NCI-H146 treated with DMSO at 0.1 percent for 48 hours (cell line): ENCODE data around the gene MAGEA11.
"Not testable (repeated sequence)": the region's sequence is repeated elsewhere in the genome, so short reads cannot be mapped to it uniquely, and the experiment has no call there.

Experiments
- DNase-seq: peaks from one replicate; lab custom pipeline; 2025; ENCODE audit not compliant: unreplicated experiment; lab: John Stamatoyannopoulos, UW

The MAGEA11 gene, protein sequence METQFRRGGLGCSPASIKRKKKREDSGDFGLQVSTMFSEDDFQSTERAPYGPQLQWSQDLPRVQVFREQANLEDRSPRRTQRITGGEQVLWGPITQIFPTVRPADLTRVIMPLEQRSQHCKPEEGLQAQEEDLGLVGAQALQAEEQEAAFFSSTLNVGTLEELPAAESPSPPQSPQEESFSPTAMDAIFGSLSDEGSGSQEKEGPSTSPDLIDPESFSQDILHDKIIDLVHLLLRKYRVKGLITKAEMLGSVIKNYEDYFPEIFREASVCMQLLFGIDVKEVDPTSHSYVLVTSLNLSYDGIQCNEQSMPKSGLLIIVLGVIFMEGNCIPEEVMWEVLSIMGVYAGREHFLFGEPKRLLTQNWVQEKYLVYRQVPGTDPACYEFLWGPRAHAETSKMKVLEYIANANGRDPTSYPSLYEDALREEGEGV

DNA sequence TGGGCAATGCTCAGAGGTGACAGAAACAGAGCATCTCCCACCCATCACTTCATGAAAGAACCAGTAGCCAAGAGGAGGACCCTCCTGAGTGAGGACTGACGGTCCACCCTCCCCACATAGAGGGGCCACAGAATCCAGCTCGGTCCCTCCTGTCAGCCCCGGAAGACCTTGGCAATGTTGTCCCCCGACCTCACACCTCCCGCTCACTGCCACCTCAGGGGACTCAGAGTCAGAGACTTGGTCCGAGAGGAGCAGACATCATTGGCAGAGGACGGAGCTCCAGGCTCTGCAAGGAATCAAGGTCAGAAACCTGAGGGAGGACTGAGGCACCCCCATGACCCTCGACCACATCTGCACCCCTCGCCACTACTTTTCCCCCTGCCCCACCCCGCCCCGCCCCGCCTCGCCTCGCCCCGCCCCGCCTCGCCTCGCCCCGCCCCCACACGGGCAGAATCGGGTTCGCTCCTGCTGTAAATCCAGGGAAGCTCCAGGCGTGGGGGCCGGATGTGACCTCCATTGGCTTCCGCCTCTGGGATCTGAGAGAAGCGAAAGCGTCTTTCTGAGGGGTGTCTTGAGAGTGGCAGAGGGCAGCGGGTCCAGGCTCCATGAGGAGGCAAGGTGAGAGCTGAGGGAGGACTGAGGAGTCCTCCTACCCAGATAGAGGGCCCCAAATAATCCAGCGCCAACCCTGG is at the start of gene MAGEA11:
MAGEA11 (plus strand) TSS at position 516 of the 692 bp plus-strand sequence. CDS start 1,100 bp downstream, outside the sequence.
- DNase-seq, result no peak

DNA sequence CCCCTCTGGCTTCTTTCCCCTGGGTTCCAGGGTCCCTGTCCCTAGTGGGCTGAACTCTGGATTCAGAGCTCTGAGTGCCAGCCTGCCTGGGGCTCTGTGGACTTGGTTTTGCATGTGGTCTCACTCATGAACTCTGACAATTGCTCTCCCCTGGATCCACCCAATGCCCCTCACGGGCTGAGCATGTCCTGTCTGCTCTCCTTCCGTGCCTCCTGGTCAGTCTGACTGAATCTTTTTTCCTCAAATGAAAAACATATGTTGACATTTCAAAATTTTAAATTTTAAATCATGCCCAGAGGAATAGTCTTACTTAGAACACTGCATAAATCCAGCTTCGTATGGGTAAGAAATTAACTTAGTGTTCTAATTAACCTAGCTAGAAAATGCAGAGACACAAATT is 36.8 kb upstream of the MAGEA11 start:
- DNase-seq, result not testable (repeated sequence)

DNA sequence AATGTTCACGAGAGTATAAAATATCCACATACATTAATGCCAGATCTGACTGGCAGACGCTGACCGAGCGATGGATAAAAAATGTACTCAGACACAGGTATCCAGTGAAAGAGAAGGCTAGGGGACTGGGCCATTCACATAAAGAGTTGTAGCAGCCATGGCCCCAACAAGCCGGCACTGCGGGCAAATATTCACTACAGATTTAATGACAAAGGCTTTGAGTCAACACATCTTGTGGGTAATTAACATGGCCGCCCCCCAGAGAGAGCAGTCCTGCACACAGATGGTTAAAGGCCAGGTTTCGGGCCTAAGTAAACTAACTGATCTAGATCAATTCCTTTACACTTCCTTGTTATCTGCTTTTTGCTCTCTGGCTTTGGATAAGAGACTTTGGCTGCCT is 36.3 kb upstream of the MAGEA11 start:
- DNase-seq, result not testable (repeated sequence)

DNA sequence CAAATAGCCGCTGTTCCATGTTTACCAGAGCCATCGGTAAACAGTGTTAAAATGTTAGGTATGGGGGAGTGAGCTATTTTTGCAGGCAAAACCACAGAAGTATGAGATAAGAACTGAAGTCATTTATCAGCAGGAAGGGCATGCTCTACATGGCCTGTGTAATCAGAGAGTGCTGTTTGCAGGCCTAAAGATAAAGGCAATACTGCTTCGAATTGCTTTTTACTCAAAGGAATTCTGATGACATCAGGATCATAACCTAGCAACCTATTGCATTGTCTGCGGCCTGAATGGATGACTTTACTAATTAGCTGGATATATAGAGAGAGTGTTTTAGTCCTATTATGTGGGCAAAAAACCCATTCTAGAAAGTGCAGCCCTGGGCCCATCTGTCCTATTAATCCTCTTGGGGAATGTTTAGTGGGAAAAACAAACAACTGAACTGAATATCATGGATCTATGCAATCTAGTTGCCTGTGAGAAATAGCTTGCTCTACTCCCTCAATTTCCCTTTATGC is 32.6 kb upstream of the MAGEA11 start:
- not testable (repeated sequence) for DNase-seq

DNA sequence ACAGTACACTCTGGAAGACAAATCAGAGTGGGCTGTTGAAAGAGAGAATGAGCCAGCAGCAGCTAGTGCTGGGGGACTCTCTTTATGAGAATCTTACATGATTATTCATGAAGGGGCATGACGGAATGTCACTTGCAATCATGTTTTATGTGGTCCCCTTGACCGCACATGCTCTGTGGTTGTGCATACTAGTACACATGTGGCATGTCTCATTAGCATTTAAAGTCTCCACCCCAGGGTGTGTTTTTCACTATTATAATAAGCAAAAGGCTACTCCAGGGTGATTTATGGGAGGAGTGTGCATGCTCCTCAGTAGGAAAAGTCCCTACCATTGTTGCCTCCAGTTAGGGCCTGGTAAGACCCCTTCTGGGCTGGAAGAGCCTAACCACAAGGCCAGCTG is 30.7 kb upstream of the MAGEA11 start:
- DNase-seq, result no peak

DNA sequence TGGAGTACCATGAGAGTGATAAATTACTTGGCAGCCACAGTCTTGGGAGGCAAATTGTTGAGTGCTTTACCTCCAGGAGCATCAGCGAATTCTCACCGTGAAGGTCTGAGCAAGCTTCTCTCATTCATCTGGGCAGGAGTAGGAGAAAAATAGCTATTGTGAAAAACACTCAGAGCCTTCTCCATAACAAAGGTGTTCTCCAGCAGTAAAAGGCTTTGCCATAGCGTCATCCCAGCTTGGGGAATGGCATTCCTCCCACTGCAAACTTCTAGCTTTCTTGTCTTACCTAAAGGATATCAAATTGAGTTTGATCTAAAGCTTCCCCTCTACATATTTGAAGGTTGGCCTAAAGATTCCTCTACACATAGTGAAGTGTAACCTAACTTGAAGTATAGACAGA is 29.8 kb upstream of the MAGEA11 start:
- DNase-seq, result no peak

DNA sequence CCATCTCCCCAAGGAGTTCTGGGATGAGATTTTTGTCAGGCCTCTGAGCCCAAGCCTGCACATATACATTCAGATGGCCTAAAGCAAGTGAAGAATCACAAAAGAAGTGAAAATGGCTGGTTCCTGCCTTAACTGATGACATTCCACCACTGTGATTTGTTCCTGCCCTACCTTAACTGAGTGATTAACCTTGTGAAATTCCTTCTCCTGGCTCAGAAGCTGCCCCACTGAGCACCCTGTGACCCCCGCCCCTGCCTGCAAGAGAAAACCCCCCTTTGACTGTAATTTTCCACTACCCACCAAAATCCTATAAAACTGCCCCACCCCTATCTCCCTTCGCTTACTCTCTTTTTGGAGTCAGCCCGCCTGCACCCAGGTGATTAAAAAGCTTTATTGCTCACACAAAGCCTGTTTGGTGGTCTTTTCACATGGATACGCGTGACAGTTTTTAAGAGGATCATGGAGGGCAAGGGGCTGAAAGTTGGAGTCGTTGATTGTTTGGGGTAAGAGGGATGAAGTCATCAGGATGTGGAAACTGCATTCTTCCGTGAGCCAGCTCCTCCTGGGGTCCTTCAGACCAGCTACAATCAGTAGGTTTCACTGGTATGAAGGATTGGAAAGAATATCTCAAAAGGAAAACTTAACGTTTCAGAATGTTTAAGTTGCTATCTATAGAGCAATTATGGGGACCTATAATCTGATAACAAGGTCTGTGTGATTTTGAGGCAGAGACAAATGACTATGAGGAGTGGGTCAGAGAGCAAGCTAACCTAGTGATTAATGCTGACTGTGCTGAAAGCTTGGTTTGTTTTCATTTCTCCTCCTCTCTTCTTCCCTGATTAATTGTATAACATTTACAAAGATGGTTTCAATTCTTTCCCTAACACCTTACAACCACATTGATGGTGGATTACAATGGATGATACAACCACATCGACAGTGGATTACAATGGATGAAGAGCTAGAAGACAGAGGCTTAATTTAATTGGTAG is 28.6 kb upstream of the MAGEA11 start:
- DNase-seq, result no peak

DNA sequence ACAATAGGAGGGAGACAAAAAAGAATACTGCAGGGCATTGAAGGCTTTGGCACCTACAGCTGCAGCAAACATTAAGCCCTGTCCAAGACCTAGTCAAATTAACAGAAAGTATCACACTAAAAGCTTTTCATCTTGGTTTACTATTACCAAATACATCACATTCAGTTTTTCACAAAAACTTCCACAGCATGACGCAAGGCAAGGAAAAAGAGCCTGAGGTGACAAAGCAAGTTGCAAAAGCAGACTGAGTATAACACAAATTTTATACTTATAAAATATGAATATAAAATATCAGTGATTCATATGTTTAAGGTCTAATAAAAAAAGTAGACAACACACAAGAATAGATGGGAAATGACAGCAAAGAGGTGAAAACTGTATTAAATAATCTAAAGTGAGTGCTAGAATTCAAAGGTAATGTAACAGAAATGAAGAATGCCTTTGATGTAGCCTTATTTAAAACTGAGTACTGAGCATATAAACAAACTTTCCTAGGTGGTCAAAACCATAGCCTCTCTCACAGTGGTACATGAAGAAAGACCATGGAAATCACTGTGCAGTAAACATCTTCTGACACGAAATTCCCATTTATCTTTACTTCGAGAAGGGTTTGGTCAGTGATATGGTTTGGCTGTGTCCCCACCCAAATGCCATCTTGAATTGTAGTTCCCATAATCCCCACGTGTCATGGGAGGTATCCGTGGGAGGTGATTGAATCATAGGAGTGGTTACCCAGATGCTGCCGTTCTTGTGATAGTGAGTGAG is 27.7 kb upstream of the MAGEA11 start:
- no peak for DNase-seq

DNA sequence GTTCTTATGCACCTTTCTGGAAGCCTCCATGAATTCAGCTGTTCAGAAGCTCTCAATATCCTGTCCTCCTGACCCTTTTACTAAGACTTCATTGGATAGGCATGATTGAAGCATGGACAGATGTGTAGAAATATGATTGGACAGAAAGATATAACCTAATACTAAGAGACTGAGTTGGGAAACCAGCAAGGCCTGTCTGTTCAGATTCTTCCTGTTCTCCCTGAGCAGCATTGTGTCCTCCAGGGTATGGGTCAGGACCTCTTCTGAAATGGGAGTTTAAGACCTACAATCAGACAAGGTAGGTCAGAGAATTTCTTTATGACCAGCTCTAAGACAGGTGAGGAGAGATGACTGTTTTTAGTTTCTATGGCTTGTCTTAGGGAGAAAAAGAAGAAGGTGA is 23.9 kb upstream of the MAGEA11 start:
- no peak for DNase-seq

DNA sequence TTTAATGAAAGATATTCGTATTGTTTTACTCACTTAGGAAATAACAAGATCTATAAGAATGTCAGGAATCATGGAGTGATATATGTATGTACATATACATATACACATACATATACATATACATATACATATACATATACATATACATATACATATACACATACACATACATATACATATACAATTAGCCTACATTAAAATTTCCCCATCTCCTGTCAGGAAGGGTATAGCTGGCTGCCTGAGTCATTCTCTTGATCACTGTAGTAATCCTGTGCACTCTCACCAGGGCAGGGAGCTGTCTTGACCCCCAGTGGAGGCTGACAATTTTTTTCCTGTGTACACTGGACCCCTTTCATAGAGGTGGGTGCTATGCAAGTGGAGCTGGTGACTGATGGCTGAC is 23.3 kb upstream of the MAGEA11 start:
- no peak for DNase-seq

DNA sequence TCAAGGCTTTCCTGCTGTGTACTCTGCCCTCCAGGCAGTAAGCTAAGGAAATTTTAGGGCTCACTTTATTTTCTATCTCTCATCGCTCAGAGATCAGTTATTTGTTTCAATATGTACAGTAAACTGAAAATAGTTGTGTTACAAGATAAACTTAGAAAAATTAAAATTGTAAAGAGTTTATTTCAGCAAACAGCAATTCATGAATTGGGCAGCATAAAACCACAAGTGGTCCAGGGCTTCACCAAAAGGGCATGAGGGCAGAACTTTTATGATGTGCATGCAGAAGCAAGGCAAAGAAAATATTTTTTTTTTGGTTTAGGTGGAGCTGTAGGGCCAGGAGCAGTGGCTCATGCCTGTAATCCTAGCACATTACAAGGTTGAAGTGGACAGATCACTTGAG is 20.1 kb upstream of the MAGEA11 start:
- no peak for DNase-seq

DNA sequence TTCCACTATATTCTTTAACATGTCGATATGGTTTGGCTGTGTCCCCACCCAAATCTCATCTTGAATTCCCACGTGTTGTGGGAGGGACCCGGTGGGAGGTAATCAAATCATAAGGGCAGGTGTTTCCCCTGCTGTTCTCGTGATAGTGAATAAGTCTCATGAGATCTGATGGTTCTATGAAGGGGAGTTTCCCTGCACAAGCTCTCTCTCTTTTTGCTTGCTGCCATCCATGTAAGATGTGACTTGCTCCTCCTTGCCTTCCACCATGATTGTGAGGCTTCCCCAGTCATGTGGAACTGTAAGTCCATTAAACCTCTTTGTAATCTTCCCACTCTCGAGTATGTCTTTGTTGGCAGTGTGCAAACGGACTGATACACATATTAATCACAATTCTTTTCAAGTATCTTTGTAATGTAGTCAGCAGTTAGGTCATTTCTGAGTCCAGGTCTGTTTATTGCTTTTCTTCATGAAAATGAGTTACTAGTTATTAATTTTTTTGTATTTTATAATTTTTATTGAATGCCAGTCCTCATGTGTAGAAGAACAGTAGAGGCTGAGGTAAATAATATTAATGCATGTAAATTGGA is 19.1 kb upstream of the MAGEA11 start:
- DNase-seq, result not testable (repeated sequence)

DNA sequence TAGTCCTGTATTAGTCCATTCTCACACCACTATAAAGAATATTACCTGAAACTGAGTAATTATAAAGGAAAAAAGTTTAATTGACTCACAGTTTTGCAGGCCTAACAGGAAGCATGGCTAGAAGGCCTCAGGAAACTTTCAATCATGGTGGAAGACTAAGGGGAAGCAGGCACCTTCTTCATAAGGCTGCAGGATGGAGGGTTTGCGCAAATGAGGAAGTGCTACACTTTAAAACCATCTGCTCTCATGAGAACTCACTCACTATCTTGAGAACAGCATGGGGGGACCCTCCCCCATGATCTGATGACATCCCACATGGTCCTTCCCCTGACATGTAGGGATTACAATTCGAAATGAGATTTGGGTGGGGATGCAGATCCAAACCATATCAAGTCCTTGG is 12.1 kb upstream of the MAGEA11 start:
- DNase-seq, result no peak

DNA sequence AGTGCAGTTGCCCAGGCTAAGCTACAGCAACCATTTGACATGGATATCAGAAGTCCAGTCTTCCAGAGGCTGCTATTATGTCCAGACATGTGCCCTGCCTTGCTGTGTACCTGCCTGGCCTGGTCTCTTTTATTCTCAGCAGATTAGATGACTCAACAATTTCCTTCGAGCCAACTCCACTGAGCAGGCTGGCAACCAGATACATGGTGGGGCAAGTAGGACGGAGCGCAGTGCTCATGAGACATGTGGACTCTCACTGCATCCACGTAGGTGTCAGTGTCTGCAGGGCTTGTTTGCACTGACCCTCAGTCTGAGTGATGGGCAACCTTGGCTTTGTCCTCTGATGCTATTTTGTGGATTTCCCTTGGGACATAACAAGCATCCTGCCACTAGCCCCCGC is 7.2 kb upstream of the MAGEA11 start:
- DNase-seq, result no peak

DNA sequence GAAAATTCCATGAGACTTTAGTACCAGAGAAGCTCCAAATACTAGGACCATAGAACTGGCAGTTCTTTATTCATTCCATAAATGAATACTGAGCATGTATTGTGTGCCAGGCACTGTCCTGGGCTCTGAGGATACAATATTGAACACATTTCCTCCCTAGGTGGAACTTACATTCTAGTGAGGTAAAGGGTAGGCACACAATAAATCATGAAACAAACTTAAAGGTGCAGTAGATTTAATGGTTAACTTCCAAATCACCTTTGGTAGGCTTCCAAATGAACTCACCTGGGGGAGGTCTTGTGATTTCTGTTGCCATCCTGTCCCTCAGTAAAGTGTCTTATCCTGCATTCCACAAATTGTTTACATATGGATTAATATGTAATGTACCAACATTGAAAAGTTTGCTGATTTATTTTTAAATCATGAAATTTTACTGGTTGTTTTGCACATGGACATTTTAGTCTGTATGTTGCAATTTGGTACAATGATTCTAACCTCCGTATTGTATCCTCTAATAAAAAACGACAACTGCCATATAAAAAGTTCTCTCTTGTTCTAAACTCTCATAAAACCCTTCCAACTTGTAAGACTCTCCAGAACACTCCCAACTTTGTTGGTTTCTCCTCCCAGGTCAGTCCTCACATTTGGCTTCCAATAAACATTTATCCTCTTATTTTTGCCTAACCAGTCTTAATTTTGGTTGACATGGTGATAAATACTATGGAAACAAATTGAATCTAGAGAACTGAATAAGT is 4.5 kb upstream of the MAGEA11 start:
- no peak for DNase-seq

DNA sequence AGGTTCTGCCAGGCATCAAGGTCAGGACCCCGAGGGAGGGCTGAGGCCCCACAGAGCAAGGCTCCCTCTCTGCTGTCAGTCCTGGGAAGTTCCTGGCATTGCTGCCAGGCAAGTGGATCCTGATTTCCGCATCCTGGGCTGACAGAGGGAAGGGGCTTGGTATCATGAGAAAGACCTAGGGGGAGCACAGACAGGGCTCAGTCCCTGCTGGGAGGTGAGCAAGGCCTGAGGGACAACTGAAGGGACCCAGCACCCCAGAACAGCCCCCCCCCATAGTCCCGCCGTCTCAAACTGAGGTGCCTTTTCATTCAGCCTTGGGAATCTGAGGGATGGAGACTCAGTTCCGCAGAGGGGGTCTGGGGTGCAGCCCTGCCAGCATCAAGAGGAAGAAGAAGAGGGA is 971 bp downstream of the MAGEA11 start:
- DNase-seq, result no peak

DNA sequence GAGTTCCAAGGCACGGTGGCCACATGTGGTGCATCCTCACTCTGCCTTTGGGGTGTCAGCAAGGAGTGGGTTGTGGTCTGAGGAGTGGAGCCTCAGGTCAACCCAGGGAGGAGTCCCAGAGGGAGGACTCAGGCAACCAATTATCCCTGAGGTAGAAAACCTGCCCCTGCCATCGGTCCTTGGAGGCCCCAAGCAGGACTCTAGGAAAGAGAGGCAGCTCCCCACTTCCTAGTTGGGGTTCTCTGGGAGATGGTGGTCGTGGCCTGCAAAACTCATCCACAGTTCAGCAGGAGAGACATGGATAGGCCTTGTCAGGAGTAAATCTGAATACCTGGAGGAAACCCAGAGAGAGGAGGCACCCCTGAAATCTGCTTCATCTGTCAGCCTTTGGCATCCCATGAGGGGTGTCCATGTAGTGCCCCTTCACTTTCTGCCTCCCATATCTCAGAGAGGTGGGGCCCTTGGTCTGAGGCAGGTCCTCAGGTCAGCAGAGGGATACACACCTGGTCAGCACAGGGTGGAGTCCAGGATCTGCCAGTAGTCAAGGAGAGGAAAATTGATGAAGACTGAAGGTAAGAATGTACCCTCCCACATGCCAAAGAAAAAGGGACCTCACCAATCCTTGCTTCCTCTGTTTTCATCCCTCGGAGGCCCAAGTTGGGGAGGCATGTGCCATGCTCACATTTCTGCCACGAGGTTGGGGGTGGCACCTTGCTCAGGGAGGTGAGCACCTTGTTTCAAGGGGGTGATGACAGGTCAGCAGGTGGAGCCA is 1.6 kb downstream of the MAGEA11 start:
- no peak for DNase-seq

DNA sequence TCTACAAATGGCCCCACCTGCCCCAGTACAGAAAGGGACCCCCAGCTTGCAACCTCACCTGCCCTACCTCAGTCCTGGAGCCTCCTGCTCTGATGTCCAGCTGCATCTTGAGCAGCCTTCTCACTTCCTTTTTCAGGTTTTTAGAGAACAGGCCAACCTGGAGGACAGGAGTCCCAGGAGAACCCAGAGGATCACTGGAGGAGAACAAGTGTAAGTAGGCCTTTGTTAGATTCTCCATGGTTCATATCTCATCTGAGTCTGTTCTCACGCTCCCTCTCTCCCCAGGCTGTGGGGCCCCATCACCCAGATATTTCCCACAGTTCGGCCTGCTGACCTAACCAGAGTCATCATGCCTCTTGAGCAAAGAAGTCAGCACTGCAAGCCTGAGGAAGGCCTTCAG is 3.6 kb downstream of the MAGEA11 start:
- DNase-seq, result no peak
